Activated naive CD4-positive, alpha-beta T cell treated with anti-CD3 and anti-CD28 coated beads for 36 hours (primary cell): ENCODE data around the gene TJP1. TPM values are rescaled to one million over a fixed set of nuclear protein-coding genes. Genes with fewer than 3 reads are reported as not detected.

Experiments used
- CTCF ChIA-PET: fragments of 350-600 bp; sonication (Branson Sonifier 250); formaldehyde crosslinking; loops from one replicate; lab custom pipeline; 2021; ENCODE audit warnings: antibody characterized with exemption; lab: Charles Lee
- DNase-seq: peaks from one replicate; pipeline ENCODE4 v3.0.0-alpha.2; 2020
- H3K27ac Mint-ChIP-seq: one replicate; pipeline ENCODE4 v1.8.0; 2021; ENCODE audit warnings: mild to moderate bottlenecking, mixed read lengths
- H3K27me3 Mint-ChIP-seq: one replicate; pipeline ENCODE4 v1.8.0; 2021; ENCODE audit warnings: low read depth, mixed read lengths
- H3K36me3 Mint-ChIP-seq: one replicate; pipeline ENCODE4 v1.8.0; 2021; ENCODE audit warnings: low read depth, mixed read lengths
- H3K4me1 Mint-ChIP-seq: one replicate; pipeline ENCODE4 v1.8.0; 2021; ENCODE audit warnings: low read depth, mixed read lengths
- H3K4me3 Mint-ChIP-seq: one replicate; pipeline ENCODE4 v1.8.0; 2021; ENCODE audit warnings: mild to moderate bottlenecking, moderate library complexity, mixed read lengths
- H3K9me3 Mint-ChIP-seq: one replicate; pipeline ENCODE4 v1.8.0; 2021; ENCODE audit warnings: mixed read lengths
- intact Hi-C: fragments of 100-400 bp; cut with micrococcal nuclease; formaldehyde crosslinking; loops from one replicate; pipeline ENCODE4 v1.15.1; 2023
- total RNA-seq, 2 experiments: library from RNA; stranded (reverse); gene quantifications; one replicate each; pipeline ENCODE4 v1.2.3, GENCODE V29; 2021

The TJP1 gene
- total RNA-seq, 2 experiments from 2014 or later, result not detected

DNA sequence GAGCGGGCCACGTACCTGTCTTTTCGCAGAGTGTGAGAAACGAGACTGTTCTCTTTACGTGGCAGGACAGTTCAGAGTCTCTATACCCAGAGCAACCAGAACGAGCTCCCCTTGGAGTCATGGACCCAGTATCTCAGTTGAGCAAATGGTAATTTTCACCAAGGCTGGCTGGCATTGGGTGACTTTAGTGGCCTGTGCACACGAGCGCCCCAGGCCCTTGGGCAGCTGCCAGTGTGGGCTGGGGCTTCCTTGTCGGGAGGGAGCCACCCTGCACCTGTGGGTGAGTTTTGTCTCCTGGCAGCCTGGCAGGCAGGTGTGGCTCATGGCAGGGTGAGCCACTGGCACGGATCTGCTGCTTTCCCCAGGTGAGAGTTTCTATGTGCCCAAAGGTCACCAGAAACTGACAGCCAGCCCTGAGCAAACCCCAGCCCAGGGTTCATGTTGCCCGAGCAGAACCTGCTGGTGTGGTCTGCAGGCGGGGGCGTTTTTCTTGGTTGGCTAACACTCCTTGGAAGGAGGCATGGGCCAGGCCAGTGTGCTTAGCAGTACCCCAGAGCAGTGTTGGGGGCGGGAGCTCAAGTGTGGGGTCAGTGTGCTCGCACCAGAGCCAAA is 135.0 kb downstream of the TJP1 start:
- H3K9me3 Mint-ChIP-seq, result no peaks in the 10 kb centered on the region
- no peaks in the 10 kb centered on the region for H3K36me3 Mint-ChIP-seq
- DNase-seq, result no peak
- H3K27me3 Mint-ChIP-seq, result peaks cover 13% of the 10 kb centered on the region
- no peak overlapping the region for H3K4me3 Mint-ChIP-seq
- H3K4me1 Mint-ChIP-seq, result no peaks in the 10 kb centered on the region
- intact Hi-C loops, result no loop called here
- H3K27ac Mint-ChIP-seq, result no peak overlapping the region
- CTCF ChIA-PET, result no interaction called here

DNA sequence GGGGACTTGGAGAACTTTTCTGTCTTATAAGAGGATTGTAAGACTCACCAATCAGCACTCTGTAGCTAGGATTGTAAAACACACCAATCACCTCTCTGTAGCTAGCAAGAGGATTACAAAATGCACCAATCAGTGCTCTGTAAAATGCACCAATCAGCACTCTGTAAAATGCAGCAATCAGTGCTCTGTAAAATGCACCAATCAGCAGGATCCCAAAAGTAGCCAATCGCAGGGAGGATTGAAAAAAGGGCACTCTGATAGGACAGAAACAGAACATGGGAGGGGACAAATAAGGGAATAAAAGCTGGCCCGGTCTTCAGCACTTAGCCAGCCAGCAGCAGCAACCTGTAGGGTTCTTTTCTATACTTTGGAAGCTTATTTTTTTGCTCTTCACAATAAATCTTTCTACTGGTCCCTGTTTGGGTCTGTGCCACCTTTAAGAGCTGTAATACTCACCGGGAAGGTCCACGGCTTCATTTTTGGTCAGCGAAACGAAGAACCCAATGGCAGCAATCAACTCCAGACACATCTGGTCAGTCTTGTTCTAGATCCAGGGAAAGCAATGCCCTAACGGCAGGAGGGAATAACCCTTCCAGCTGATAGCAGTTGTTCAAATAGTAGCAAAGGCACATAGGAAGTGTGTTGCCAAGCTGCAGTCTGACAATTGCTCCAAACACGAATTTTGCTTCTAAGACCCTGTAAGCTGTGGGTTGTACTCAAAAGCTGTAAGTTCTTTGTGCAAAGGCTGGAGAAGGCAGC is 135.6 kb downstream of the TJP1 start:
- CTCF ChIA-PET, result no interaction called here
- DNase-seq, result no peak
- Mint-ChIP-seq H3K27ac (no peak overlapping the region), H3K4me3 (no peak overlapping the region), H3K27me3 (peaks cover 13% of the 10 kb centered on the region), H3K9me3 (no peaks in the 10 kb centered on the region), H3K36me3 (no peaks in the 10 kb centered on the region), H3K4me1 (no peaks in the 10 kb centered on the region)
- intact Hi-C loops, result no loop called here

DNA sequence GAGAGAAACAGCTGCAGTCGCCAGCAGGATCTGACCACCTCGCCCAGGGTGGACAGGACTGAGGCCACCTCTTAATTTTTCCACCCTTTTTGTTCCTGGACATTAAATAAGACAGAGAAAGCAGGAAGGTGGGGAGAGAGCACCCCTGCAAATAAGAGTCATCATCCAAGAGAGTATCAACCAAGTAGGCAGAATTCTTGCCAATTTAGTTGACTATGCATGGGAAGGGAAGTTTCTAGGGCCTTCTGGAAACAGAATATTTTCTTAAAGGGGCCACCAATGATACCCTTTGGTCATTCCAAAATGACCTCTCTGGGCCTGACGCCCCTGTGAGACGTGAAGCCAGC is 136.2 kb downstream of the TJP1 start:
- Mint-ChIP-seq H3K4me1 (no peaks in the 10 kb centered on the region), H3K9me3 (no peaks in the 10 kb centered on the region), H3K27me3 (peaks cover 13% of the 10 kb centered on the region)

DNA sequence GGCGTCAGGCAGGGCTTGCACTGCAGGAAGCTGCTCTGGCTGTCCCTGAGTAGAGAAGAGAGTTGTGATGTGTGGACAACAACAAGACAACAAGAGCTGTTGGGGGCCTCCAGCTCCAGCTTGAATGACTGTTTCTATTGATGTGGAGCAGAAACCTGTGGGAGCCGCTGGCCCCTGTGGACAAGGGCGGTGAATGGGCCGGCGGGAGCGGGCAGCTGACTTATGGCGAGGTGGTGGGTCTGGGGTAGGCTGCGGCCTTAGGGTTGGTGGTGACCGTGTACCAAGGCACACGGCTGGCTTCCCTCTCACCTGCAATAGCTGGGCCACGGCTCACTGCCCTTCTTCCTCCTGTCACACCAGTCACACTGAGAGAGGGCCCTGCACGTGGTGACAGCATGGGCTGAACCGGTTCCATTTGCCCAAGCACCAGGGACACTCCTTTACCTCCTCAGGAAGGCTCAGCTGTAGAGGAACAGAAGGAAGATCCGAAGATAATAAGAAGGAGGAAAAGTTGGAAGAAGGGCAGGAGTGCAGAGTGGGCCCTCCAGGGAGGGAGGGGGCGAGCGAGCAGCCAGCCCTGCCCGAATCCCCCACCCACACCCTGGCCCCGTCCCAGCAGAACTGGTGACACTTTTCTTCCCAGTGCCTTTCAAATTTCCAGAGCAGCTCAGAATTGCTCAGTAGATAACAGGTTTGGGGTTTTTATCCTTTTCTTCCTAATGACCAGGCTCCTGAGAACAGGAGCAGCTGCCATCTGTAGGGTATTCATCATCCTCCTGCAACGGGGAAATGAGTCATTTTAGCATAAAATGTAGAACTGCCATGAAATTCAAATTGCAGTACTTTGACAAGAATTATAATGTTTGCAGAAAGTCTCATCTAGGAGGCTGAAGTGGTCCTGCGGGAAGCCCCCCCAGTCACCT is 136.9 kb downstream of the TJP1 start:
- intact Hi-C loops, result no loop called here
- Mint-ChIP-seq H3K27ac (no peak overlapping the region), H3K9me3 (no peaks in the 10 kb centered on the region), H3K4me3 (no peak overlapping the region), H3K36me3 (no peaks in the 10 kb centered on the region), H3K27me3 (peaks cover 7% of the 10 kb centered on the region), H3K4me1 (no peaks in the 10 kb centered on the region)
- CTCF ChIA-PET, result no interaction called here
- no peak for DNase-seq

More for the DNA sequence above, 136.2 kb downstream of the TJP1 start:
- intact Hi-C loops, result no loop called here
- Mint-ChIP-seq H3K4me3 (no peak overlapping the region), H3K27ac (no peak overlapping the region), H3K36me3 (no peaks in the 10 kb centered on the region)
- no peak for DNase-seq
- CTCF ChIA-PET, result no interaction called here

DNA sequence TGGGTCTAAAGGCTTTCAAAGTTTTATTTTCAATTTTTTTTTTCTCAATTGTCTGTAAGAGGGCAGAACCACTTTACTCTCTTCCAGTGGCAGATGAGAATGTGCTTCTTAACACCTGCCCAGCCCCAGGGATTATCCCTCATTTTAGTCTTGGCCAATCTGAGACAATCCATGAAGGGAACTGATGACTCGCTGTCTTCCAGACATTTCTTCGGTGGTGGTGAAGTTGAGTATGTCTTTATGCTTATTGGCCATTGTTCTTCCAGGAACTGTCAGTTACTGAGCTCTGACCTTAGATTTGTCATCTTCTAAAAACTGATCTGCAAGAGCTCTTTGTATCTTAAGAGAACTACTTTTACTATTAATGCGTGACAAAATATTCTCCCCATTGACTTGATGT is 139.5 kb downstream of the TJP1 start:
- H3K27me3 Mint-ChIP-seq, result peaks cover 9% of the 10 kb centered on the region
- no peak for DNase-seq
- no peaks in the 10 kb centered on the region for H3K9me3 Mint-ChIP-seq
- H3K4me1 Mint-ChIP-seq, result no peaks in the 10 kb centered on the region
- H3K4me3 Mint-ChIP-seq, result no peak overlapping the region
- intact Hi-C loops, result no loop called here
- no peaks in the 10 kb centered on the region for H3K36me3 Mint-ChIP-seq
- no peak overlapping the region for H3K27ac Mint-ChIP-seq
- CTCF ChIA-PET, result no interaction called here

DNA sequence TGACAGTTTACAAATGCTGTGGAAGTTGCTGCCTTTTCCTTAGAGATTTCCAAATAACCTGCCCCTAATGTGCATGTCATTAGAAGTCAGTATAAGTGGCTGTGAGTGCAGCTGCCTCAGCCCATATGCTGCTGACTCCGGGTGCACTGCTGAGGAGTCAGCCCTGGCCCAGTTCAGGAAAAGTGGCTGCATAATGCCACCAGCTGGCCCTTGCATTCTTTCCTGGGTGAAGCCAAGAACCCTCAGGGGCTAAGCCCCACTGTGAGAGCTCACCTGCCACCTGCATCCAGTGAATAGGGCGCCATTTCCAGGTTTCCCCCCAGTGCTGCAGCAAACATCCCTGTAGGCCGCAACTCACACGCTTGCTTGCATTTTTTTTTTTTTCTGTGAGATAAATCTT is 139.9 kb downstream of the TJP1 start:
- no peak overlapping the region for H3K27ac Mint-ChIP-seq
- peaks cover 13% of the 10 kb centered on the region for H3K27me3 Mint-ChIP-seq
- no peaks in the 10 kb centered on the region for H3K9me3 Mint-ChIP-seq
- H3K4me1 Mint-ChIP-seq, result no peaks in the 10 kb centered on the region
- intact Hi-C loops, result no loop called here
- no peaks in the 10 kb centered on the region for H3K36me3 Mint-ChIP-seq
- H3K4me3 Mint-ChIP-seq, result no peak overlapping the region
- CTCF ChIA-PET, result no interaction called here
- DNase-seq, result no peak

DNA sequence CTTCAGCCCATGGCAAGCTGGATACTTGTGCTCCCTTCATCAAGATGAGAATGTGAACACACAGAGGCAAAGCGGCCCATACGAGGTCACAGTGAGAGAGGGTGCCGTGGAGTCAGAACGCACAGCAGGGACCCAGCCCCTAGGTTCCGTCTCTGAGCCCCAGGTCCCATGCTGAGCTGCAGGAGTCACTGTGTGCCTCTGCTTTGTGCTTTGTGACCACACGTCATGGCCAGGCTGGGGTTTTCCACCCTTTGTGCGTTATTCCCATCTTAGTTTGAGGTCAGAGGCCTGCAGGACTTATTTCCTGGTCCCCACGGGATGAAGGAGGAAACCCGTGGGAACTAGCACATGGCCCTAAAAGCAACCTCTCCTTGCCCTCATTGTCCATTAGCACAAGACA is 140.3 kb downstream of the TJP1 start:
- Mint-ChIP-seq H3K4me1 (no peaks in the 10 kb centered on the region), H3K4me3 (no peak overlapping the region), H3K36me3 (no peaks in the 10 kb centered on the region), H3K27ac (no peak overlapping the region), H3K9me3 (no peaks in the 10 kb centered on the region), H3K27me3 (peaks cover 17% of the 10 kb centered on the region)
- no peak for DNase-seq
- CTCF ChIA-PET, result no interaction called here
- intact Hi-C loops, result no loop called here

DNA sequence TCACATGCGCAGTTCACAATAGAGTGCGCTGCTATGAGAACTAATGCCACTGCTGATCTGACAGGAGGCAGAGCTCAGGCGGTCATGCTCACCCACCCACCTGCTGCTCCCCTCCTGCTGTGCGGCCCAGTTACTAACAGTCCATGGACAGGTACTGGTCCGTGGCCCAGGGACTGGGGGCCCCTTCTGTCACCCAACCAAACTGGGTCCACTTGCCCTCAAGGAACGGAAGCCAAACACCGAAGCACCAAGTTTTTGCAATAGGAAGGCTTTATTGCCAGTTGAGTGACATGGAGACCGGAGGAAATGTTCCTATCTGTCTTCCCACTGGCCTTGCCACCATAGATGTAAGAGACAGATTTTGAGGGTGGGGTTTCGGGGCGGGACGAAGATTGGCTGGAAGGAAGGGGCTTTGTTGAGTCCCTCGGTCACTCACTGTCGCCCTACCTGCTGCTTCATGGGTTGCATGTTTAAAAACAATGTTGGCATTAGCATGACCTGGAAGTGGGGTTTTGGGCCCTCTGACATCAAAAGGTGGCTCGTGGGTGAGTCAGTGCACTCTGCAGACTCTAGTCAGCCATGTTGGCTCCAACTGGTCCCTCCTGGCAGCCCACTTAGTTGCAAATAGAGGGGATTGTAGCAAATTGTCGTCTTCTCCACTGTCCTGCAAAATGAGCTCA is 141.0 kb downstream of the TJP1 start:
- Mint-ChIP-seq H3K27ac (no peak overlapping the region), H3K27me3 (peaks cover 20% of the 10 kb centered on the region), H3K4me3 (no peak overlapping the region), H3K9me3 (no peaks in the 10 kb centered on the region), H3K4me1 (no peaks in the 10 kb centered on the region), H3K36me3 (no peaks in the 10 kb centered on the region)
- intact Hi-C loops, result no loop called here
- CTCF ChIA-PET, result no interaction called here
- no peak for DNase-seq

DNA sequence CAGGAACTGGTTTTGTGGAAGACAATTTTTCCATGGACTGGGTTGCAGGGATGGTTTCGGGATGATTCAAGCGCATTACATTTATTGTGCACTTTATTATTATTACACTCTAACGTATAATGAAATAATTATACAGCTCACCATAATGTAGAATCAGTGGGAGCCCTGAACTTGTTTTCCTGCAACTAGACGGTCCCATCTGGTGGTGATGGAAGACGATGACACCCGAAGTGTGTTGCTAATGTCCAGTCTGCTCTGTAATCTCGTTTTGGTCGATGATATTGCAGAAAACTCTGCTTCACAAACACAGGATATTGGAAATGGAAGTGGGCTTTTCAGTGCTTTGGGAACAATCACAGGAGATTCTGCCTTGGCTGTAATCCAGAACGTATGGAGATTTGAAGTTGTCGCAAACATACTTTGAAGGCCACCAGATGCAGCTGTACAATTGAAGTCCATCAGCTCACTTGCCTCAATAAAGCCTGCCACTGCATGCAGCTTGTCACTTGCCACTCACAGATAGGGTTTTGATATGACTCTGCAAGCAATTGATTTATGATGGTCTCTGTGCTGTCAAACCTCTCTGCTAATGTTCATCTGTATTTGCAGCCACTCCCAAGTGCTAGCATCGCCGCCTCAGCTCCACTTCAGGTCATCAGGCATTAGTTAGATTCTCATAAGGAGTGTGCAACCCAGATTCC is 141.7 kb downstream of the TJP1 start:
- H3K27ac Mint-ChIP-seq, result no peak overlapping the region
- H3K27me3 Mint-ChIP-seq, result peaks cover 19% of the 10 kb centered on the region
- CTCF ChIA-PET, result no interaction called here
- H3K4me3 Mint-ChIP-seq, result no peak overlapping the region
- intact Hi-C loops, result no loop called here
- no peak for DNase-seq
- no peaks in the 10 kb centered on the region for H3K36me3 Mint-ChIP-seq
- H3K4me1 Mint-ChIP-seq, result no peaks in the 10 kb centered on the region
- H3K9me3 Mint-ChIP-seq, result no peaks in the 10 kb centered on the region

DNA sequence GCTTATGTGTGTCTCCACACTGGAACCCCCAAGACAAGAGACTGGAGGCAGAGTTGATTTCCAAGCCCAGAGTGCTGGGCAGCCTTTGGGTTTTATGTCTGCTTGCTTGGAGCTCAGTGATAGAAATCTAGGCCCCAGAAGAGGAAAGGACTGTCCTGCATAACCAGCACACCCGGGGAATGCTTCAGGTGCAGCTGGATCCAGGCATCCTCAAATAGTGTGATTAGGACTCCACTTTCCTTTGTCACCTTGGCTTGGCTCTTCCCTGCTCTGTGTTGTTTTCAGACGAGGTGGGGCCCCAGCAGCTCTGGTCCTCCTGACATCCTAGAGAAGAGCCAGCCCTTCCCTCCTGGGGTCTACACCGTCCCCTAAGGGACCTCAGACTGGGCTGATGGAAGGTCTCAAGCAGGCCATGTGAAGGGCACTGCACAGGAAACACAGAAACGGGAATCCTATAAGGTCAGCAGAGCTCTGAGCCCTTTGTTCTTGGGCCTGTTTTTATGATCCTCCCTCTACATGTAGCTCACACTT is 143.7 kb downstream of the TJP1 start:
- CTCF ChIA-PET, result no interaction called here
- no peak overlapping the region for H3K4me3 Mint-ChIP-seq
- no peak overlapping the region for H3K27ac Mint-ChIP-seq
- no peaks in the 10 kb centered on the region for H3K36me3 Mint-ChIP-seq
- peaks cover 29% of the 10 kb centered on the region for H3K27me3 Mint-ChIP-seq
- no peak for DNase-seq
- no peaks in the 10 kb centered on the region for H3K9me3 Mint-ChIP-seq
- intact Hi-C loops, result no loop called here
- H3K4me1 Mint-ChIP-seq, result no peaks in the 10 kb centered on the region

DNA sequence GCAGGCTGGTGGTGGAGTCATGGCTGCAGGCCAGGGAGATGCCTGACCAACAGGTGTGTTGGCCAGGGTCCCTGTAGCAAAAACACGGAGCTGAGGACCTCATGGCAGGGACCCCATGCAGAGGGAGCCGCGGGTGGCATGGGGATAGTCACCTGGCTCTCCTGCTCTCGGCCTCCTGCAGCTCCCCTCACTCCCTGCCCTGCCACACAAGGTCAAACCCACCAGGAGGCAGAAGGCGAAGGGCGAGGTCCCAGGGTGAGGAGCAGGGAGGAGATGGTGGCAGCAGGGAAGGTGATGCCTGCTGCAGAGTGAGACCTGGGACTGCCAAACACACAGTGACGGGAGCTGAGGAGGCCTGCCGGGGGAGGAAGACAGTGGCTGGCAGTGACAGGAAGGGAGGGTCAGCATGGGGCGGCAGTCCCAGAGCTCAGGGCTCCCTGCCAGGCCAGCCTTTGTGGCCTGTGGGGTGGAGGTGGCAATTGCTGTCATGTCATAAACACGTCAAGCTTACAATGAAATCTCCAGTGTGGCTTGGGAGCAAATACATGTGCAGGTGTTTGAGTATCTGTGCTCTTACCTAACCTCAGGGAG is 144.3 kb downstream of the TJP1 start:
- H3K27ac Mint-ChIP-seq, result no peak overlapping the region
- H3K9me3 Mint-ChIP-seq, result no peaks in the 10 kb centered on the region
- intact Hi-C loops, result no loop called here
- no peaks in the 10 kb centered on the region for H3K36me3 Mint-ChIP-seq
- no peak for DNase-seq
- H3K27me3 Mint-ChIP-seq, result peaks cover 34% of the 10 kb centered on the region
- H3K4me3 Mint-ChIP-seq, result no peak overlapping the region
- CTCF ChIA-PET, result no interaction called here
- no peaks in the 10 kb centered on the region for H3K4me1 Mint-ChIP-seq
